Stimulated activated CD4-positive, alpha-beta T cell treated with anti-CD3 and anti-CD28 coated beads, Interleukin-1b, Interleukin-23, amount 100 ng/mL, for 1 hour (primary cell): ENCODE data around the gene ROCK2.

Source experiments
- DNase-seq, 2 donors: peaks; one replicate each; pipeline ENCODE4 v3.0.0-alpha.2; 2020; ENCODE audit warnings: low read depth in 2 of 2

Gene ROCK2

DNA sequence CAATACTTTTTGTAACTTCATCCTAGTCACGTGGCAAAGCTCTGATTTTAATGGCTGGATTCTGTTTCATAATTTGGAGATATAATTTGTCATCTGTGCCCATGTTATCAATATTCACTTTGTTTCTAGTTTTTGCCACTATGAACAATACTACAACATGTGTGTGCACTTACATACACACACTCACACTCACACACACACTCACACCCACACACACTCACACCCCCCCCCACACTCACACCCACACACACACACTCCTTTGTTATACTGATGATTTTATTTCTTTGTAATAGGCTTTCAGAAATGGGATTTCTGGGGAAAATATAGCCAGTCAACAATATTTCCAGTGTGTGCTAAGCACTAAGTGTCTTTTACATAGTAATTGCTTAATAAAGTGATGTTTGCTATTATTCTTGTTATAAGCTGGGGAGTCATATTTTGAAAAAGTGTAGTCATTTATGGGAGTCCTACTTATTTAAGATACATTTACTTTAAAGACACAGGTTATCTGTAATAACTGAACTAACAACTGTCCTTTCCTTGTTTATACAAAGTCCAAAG, 22.8 kb upstream of the ROCK2 start:
- DNase-seq = no peak

DNA sequence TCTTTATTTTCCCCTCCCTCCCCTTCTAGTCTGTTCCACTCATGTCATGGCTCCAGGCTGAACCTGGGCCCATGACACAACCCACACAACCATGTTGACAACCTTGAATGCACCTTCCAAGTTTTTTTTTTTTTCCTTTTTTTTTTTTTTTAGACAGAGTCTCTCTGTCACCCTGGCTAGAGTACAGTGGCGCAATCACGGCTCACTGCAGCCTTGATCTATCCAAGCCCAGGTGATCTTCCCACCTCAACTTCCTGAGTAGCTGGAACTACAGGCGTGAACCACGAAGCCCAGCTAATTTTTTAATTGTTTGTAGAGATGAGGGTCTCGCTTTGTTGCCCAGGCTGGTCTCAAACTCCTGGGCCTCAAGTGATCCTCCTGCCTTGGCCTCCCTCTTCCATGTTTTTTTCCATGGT, 21.9 kb upstream of the ROCK2 start:
- DNase-seq = no peak

DNA sequence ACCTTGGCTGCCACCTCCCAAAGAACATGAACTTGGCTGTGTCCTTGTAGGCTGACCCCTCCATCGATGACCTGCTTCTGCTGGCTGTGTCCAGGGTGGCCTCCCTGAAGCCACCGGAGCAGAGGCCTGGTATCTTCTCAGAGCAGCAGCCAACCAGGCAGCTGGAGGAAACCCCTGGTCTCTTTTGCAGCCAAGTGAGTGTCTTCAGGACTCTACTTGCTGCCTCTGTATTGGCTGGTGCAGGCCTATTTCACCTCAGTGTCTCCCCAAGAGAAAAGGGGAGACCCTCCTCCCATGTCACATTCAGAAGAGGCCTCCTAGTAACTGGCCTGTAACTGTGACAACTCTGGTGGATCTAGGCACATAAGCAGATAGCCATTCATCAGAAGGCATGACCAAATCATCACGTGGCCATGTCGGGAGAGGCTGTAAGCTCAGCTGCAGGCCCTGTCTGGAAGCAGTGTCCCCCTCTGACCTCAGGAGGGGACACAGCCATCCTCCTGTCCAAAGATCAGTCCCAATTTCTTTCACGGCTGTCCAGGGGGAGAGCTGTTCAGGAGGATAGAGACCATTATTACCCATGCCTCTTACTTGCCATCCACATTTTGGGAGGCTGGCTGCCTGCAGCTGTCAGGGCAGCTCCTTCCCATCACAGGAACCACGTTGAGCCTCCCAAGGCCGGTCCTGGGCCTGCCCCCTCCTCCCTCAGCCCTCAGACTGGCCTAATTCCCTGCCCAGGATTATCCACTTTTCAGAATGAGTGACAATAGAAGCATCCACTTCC, 20.9 kb upstream of the ROCK2 start:
- DNase-seq = no peak

DNA sequence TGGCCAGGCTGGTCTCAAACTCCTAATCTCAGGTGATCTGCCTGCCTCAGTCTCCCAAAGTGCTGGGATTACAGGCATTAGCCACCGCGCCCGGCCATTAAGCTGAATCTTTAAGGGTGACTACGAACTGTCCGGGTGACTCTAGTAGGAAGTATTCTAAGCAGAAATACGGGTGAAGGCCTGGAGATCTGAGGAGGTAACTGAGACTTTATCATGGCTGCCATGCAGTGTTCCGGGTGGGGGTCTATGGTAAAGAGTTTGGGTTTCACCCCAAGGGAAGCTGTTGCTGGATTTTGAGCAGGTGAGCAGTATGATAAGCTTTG, 20.1 kb upstream of the ROCK2 start:
- no peak for DNase-seq

DNA sequence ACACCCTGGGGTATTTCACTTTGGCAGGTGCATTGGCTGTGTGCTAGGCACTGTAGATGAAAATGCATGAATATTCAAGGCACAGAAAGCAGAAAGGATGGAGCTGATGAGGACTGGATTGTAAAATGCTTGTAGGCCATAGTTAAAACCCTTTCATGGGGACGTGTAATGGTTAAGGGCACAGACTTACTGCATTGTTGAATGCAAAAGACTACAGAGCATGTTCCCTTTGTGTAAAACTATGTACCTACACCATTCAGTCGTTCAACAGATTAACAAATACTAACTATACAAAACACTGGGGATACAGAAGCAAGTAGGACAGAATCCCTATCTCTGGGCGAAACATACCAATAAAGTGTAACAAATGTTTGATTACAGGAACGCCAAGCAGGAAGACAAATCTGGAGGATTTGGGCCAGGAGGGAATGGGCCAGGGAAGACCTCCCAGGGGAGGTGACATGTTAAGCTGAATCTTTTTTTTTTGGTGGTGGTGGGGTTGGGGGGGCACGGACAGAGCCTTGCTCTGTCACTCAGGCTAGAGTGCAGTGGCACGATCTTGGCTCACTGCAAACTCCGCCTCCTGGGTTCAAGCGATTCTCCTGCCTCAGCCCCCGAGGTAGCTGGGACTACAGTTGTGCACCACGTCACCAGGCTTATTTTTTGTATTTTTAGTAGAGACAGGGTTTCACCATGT, 19.6 kb upstream of the ROCK2 start:
- no peak for DNase-seq

DNA sequence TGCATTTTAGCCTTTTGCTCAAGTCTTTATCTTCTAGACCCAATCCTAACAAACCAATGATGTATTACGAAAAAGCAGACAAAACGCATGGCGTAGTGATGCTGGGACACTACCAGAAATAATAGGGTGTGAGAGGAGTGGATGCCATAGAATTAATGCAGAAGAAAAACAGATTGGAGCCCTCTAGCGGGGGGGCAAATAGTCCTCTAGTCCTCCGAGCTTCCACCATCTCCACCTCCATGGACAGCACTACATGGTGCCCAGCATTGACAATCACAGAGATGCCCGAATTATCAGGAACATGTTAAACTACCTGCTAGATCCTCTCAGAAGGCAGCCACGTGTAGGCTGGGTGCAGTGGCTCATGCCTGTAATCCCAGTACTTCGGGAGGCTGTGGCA, 15.4 kb upstream of the ROCK2 start:
- DNase-seq = no peak

DNA sequence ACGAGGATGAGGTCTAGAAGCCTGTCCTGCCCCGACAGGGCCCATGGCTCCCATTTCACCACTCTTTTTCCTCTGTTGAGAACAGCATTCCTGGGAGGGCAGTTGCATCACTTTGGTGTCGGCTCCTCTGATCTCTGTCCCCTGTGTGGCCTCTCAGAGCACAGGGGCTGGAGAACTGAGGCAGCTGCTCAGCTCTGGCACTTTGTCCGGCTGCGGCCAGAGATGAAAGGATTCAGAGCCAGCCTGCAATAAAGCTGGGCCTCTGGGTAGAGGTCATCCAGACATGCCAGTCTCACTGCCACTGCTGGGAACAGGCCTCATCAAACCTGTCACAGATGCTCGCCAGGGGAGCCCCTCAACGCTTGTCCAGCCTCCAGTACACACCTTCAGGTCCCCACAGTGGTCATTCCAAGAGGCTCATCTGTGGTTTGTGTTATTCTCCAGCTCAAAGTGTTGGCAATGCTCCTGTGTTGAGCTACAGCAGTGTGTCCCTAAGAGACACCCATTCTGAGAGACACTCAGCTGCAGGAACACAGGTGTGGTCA, 13.1 kb upstream of the ROCK2 start:
- DNase-seq = no peak

DNA sequence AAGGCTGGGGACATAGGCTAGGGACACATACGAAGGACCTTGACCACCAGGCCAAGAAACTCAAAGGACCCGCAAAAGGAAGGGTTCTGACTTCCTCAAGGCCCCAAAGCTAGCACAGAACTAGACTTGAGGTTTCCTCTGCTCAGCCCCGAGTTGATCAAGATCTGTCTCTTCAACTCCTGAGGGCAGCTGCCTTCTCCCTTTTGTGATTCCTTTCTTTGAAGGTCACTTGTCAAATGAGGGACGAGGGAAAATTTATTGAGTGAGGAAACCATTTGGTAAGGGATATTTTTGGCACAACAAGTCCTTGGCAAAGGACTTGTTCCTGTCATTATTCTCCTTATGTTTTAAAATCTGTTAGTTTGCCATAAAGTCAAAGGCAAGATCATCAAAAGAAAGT, 12.3 kb upstream of the ROCK2 start:
- DNase-seq = no peak

DNA sequence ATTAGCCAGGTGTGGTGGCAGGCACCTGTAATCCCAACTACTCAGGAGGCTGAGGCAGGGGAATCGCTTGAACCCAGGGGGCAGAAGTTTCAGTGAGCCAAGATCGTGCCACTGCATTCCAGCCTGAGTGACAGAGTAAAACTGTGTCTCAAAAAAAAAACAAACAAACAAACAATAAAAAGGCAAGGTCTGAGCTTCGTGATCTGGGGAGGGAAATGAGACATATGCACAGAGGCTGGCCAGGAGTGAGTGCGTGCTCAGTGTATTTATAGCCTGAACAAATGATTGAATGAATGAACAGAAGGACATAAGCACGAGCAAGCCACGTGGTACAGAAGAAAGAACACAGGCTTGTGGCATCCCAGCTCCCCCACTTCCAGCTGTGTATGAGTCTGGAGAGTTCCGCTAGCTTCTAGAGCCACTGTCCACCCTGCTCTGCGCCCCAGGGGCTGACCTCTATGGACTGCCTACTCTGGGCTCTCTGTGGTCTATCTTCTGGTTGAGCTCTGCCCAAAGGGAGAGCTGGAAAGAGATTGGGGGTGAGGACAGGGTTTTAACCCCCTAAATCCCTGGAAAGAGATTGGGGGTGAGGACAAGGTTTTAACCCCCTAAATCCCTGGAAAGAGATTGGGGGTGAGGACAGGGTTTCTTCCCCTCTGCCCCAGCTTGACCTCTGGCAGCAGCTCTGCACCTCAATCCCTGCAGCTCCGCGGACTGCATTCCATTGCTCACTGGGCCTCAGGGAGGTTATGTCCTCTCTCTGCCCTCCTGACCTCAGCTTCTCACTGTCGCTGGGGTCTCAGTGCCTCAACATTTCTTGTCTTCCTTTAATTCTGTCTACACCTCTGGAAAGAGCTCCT, 11.0 kb upstream of the ROCK2 start:
- DNase-seq = no peak

DNA sequence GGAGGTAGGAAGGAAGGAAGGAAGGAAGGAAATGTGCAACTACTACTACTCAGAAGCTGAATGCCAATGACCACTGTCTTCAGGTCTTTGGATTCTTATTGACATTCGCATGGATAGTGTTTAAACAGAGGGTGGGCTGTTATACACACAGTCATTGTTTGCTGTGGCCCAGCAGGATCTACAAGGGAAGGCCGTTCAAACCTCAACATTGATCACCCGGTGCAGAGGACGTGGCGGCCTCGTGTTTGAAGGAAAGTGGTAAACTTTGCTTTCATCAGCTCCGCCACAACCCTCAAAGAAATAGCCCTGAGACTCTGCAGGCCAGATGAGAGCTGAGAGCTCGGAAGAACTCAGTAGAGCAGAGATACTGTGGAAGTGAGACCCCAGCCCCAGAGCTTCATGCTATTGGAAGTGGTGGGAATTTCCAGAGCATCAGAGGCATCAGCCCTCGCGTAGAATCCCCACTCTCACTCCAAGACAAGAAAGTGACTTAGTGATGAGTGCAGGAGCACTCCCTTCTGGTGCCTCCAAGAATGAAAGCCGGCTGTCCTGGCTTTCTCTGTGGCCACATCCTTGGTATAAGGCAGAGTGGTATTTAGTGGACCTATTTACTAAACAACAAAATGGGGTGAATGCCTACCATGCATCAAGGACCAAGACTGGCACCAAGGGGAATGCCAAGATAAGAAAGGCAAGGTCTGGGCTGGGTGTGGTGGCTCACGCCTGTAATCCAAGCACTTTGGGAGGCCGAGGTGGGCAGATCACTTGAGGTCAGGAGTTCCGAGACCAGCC, 10.1 kb upstream of the ROCK2 start:
- DNase-seq = no peak

DNA sequence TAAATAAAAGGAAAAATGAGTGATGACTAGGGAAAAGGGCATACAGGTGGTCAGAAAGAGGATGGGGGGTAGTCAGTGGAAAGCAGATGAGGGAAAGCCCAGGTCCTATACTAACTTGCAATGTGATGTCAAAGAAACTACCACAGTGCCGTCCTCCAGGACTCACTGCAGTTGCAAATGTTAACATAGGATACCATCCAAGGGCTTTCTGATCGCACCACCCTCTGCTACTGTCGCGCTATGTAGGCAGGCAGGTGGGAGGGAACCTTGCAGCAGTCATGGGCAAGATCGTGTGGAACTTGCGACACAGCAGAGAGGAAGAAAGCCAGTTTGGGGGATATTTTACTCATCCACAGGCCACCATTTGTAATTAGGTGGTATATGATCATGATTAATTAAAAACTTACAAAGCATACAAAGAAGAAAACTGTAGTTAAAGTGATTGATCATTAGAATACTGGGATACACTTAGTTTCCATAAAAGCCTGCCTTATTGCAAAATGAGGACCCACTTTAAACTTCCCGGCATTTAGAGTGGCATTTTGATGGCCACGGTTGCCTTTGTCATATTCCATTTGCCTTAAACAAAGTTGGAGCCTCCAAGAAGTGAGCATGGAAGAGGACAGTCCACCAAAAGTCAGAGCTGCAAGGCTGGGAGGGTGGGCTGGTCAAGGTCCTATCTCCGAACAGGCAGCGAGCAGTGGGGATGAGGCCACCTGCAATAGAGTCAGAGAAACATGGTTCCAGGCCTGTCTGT, 8.5 kb upstream of the ROCK2 start:
- no peak for DNase-seq

DNA sequence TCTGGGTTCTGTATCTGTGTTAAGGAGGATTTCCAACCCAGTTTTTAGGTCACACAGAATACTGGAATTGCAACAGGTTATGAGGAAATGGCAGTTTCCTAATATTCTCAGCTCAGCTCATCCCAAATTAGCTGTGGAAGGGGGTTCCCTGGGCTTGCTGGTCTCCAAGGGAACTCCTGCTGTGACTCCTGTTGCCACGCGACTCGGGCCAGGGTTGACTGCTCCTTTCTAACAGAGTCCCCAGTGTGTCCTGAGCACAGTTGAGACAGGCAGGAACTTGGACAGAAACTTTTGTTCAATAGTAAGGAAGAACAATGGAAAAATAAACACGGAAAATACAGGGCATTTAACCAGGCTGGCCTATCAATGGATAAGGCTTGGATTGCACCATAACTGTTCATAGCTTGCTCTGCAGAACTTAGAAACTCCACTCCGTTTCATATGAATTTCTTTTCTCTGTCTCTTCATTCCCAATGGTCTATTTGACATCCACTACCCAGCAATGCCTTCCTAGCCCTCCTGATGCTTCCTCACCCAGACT, 3.8 kb upstream of the ROCK2 start:
- DNase-seq = no peak

DNA sequence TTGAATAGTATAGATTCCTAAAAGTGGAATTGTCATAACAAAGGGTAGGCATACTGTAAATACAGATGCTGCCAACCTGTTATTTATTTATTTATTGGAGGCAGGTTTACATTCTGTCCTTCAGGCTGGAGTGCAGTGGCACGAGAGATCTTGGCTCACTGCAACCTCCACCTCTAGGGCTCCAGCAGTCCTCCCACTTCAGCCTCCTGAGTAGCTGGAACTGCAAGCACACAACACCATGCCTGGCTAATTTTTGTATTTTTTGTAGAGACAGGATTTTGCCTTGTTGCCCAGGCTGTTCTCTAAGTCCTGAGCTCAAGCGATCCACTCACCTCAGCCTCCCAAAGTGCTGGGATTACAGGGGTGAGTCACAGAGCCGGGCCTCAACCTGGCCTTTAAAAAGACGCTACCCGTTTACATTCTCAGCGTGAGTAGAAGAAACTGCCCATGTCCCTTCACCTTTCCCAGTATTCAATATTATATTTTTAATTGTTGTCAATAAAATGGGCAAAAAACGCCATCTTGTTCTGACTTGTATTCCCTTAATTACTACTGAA, 3.0 kb upstream of the ROCK2 start:
- DNase-seq = no peak

DNA sequence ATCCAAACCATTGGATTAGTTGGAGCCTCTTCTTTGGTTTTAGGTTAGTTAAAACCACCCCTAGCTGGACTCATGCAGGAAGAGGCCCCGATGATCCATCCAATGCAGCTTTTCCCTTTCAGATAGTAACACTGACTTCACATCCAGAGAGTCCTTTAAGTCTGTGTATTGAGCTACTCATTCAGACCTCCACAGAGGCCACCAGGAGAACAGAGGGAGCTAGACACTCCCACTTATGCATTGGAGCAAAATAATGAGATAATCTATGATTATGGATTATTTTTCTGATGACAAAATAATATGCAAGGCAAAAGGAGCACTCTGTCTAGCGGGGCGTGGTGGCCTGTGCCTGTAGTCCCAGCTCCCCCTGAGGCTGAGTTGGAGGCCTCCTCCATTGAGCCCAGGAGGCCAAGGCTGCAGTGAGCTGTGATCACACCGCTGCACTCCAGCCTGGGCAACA, 1.6 kb upstream of the ROCK2 start:
- no peak for DNase-seq

DNA sequence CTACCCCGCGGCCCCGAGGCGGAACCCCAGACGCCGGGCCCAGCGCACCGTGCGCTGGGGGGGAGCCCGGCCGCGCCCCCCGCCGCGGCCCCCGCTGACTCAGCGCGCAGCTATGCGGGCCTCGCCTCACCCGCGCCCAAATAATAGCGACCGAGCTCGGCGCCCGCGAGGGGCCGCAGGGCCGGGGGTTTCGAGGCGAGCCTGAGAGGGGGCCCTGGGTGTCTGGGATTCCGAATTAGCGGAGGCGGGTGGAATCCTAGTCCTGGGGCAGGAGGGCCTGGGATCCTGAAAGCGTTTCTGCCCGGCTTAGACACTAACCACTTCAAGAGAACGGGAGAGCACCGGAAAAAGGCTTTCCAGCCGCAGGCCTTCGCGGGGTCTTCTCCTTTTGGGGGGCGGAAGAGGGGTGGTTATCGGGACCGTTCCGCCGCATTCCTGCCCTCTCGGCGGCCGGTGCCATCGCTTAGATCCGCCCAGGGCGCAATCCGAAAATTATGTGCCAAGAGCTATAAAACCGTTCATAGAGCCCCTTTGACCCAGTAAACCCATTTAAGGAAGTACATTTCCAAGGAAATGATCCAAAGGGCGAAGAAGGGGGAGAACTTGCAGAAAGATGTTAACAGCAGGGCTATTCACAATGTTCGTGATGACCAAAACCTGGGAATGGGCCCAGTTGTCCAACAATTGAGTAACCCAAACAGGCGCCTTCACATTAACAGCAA, 681 bp upstream of the ROCK2 start:
- DNase-seq = peak in 1 of 2 donors; percentile 9

DNA sequence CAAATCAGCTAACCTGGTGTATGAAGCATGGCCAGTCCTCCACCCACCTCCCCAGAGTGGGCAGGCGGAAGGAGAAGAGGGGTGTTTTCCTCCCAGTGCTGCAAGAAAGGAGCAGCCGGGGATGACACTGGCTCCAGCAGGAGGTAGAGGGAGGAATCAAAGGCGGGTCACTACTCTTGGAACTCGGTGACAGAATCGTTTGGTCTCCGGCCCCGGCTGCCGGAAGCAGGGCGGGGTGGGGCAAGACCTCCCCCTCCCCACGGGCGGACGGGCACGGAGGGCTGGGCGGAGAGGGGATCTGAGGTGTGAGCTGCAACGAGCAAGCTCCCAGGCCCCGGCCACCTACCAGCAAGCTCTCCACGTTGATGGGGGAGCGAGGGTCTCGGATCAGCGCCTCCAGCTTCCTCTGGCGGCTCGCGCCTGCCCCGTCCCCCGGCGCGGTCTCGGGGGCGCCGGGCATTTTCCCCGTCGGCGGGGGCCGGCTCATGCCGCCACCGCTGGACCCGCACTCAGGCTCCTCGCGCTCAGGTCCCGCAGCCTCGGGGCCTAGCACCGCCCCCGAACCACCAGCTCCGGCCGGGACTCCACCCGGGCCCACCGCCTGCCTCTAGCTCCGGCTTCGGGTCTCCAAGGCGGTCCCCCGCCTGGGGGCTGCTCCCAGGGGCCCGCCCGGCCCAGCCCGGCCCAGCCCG, 640 bp downstream of the ROCK2 start:
- DNase-seq = no peak

DNA sequence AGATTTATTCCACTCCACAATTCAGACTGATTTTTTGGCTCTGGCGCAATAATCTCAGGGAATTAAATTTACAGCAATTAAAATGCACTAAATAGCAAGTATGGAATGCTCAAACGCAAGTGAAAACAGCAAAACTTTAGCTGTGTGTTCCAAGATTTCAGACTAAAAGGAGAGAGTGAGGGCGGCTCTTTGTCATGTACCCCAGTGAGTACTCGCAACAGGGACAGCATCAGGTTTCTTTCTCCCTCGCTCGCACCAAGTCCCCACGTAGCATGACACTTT, 1.1 kb downstream of the ROCK2 start:
- no peak for DNase-seq

DNA sequence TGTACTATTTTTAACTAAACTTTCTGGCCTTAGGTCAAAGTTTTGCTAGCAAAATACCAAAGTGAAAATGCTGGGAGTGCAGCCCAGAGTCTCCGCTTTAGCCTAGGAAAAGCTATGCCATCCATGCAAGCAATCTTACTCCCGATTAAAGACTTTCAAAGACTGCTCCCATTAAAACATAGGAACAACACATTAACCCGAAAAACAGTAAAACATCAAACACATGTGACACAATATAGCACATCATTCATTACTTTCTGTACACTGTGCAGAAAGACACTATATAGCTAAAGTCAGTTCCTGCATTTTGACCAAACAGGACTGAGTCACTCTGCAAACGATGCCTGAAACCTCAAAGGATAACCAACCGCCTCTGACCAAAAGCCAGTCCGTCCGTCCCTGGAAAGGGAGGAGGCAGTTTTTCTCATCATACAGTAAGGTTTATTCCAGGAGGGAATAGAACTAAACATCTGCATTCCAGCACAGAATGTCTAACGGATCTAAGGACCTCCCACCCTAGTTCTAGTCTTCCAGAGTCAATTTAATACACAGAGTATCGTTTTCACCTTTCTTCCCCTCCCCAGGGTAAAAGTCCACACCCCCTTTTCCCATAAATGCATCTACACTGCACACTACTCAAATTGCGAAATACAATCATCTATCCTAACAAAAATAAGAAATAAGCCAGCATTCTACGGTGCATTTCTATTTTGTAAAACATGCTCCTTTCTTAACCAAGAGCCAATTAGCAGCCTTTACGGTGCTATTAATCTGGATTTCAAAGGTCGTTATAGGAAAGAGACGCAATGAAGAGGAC, 1.7 kb downstream of the ROCK2 start:
- DNase-seq = no peak
